ENCODE results near the gene MDM1. TPM values are rescaled to one million over a fixed set of nuclear protein-coding genes. Genes with fewer than 3 reads are reported as not detected.

Gene MDM1
- total and polyA plus RNA-seq, 2 experiments from 2014 or later = 13.6 to 18.9 TPM

- ATAC-seq = no peak
- no peaks in the 10 kb centered on the region for H4K20me1 ChIP-seq (replicated peaks; ENCODE audit: insufficient read depth)
- DNase-seq (ENCODE audit: low spot score) = no peak
- Mint-ChIP-seq H3K9me3 (no peaks in the 10 kb centered on the region), H3K4me3 (peak overlapping the region; percentile 90), H3K4me1 (peaks cover 48% of the 10 kb centered on the region), H3K27ac (0 out of 2 replicates have a peak overlapping the region, but pooled peaks have one; percentile 20), H3K27me3 (ENCODE audit: insufficient read depth, low read depth, poor library complexity) (peaks cover 2% of the 10 kb centered on the region), H3K36me3 (ENCODE audit: low read depth) (no peaks in the 10 kb centered on the region; the same call in 2 of the 3 replicates)
- H3K4me2 ChIP-seq = peak overlapping the region; percentile 74
- TF ChIP-seq ZNF114 (CRISPR knock-in tag; IDR thresholded peaks at IDR 0.05) (no peak), CREB1 (CRISPR knock-in tag; IDR thresholded peaks at IDR 0.05; ENCODE audit: low read depth) (no peak), ZNF331 (CRISPR knock-in tag; IDR thresholded peaks at IDR 0.05; ENCODE audit: low read depth) (no peak), STAT1 (IDR thresholded peaks at IDR 0.05; ENCODE audit: unreplicated experiment) (no peak), ETS1 (IDR thresholded peaks at IDR 0.05) (no peak), JUNB (IDR thresholded peaks at IDR 0.05; ENCODE audit: unreplicated experiment) (no peak), EZH2 (IDR thresholded peaks at IDR 0.05; ENCODE audit: low read depth, unreplicated experiment) (no peak), NANOG (IDR thresholded peaks at IDR 0.05; ENCODE audit: borderline replicate concordance) (no peak)
- TF ChIP-seq, protein P1, sequence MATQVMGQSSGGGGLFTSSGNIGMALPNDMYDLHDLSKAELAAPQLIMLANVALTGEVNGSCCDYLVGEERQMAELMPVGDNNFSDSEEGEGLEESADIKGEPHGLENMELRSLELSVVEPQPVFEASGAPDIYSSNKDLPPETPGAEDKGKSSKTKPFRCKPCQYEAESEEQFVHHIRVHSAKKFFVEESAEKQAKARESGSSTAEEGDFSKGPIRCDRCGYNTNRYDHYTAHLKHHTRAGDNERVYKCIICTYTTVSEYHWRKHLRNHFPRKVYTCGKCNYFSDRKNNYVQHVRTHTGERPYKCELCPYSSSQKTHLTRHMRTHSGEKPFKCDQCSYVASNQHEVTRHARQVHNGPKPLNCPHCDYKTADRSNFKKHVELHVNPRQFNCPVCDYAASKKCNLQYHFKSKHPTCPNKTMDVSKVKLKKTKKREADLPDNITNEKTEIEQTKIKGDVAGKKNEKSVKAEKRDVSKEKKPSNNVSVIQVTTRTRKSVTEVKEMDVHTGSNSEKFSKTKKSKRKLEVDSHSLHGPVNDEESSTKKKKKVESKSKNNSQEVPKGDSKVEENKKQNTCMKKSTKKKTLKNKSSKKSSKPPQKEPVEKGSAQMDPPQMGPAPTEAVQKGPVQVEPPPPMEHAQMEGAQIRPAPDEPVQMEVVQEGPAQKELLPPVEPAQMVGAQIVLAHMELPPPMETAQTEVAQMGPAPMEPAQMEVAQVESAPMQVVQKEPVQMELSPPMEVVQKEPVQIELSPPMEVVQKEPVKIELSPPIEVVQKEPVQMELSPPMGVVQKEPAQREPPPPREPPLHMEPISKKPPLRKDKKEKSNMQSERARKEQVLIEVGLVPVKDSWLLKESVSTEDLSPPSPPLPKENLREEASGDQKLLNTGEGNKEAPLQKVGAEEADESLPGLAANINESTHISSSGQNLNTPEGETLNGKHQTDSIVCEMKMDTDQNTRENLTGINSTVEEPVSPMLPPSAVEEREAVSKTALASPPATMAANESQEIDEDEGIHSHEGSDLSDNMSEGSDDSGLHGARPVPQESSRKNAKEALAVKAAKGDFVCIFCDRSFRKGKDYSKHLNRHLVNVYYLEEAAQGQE (IDR thresholded peaks at IDR 0.05; ENCODE audit: unreplicated experiment) = no peak
- no peaks in the 10 kb centered on the region for H3K27me3 ChIP-seq (ENCODE audit: insufficient read depth)
- H2AFZ ChIP-seq = peak overlapping the region; percentile 63; the same call in 1 of the 2 replicates
- H3F3A ChIP-seq (replicated peaks; ENCODE audit: low read depth) = 0 out of 2 replicates have a peak, but pooled peaks cover 5% of the 10 kb centered on the region
- no peaks in the 10 kb centered on the region for H3K36me3 ChIP-seq (ENCODE audit: insufficient read depth)
- no peak overlapping the region for H3K27ac ChIP-seq (ENCODE audit: low read depth)
- no peaks in the 10 kb centered on the region for H3K9me2 ChIP-seq (ENCODE audit: insufficient read depth)
- peak overlapping the region; percentile 71 for H3K4me3 ChIP-seq
- peaks cover 24% of the 10 kb centered on the region for H3K4me1 ChIP-seq (ENCODE audit: insufficient read depth)
- H3K79me2 ChIP-seq (replicated peaks; ENCODE audit: insufficient read depth) = no peaks in the 10 kb centered on the region
Measured at GRCh38 chr12:68332728-68333630, 817 bp upstream of the MDM1 start.

GRCh38 chr12:68331500-68331868, 678 bp downstream of the MDM1 start:
- peak overlapping the region; percentile 92 for H2AFZ ChIP-seq
- H3K27ac ChIP-seq (ENCODE audit: low read depth) = peak overlapping the region; percentile 55; the same call in 1 of the 2 replicates
- peak overlapping the region; percentile 91 for H3K4me2 ChIP-seq
- H4K20me1 ChIP-seq (replicated peaks; ENCODE audit: insufficient read depth) = no peaks in the 10 kb centered on the region
- peaks cover 24% of the 10 kb centered on the region for H3K4me1 ChIP-seq (ENCODE audit: insufficient read depth)
- no peaks in the 10 kb centered on the region for H3K79me2 ChIP-seq (replicated peaks; ENCODE audit: insufficient read depth)
- no peaks in the 10 kb centered on the region for H3K27me3 ChIP-seq (ENCODE audit: insufficient read depth)
- Mint-ChIP-seq H3K9me3 (no peaks in the 10 kb centered on the region), H3K27ac (no peak overlapping the region; the same call in 1 of the 2 replicates), H3K27me3 (ENCODE audit: insufficient read depth, low read depth, poor library complexity) (peaks cover 2% of the 10 kb centered on the region), H3K4me1 (peaks cover 51% of the 10 kb centered on the region), H3K36me3 (ENCODE audit: low read depth) (no peaks in the 10 kb centered on the region; the same call in 2 of the 3 replicates), H3K4me3 (peak overlapping the region; percentile 90)
- DNase-seq (ENCODE audit: low spot score) = no peak
- H3K36me3 ChIP-seq (ENCODE audit: insufficient read depth) = no peaks in the 10 kb centered on the region
- H3K9me2 ChIP-seq (ENCODE audit: insufficient read depth) = no peaks in the 10 kb centered on the region
- H3F3A ChIP-seq (replicated peaks; ENCODE audit: low read depth) = 0 out of 2 replicates have a peak, but pooled peaks cover 5% of the 10 kb centered on the region
- ATAC-seq = no peak
- peak overlapping the region; percentile 71 for H3K4me3 ChIP-seq
- TF ChIP-seq NANOG (IDR thresholded peaks at IDR 0.05; ENCODE audit: borderline replicate concordance) = no peak
- no peak for TF ChIP-seq CTCF (conservative IDR thresholded peaks at IDR 0.05; ENCODE audit: low read depth in 2 of 2)

Data from GM23338 (cell line).